HFF-Myc (cell line): ENCODE results near the gene NTM.
"Not testable (repeated sequence)": the region's sequence is repeated elsewhere in the genome, so short reads cannot be mapped to it uniquely, and the experiment has no call there.

Experiments
- DNase-seq: peaks from one replicate; pipeline ENCODE4 v3.0.0-alpha.2; 2011; ENCODE audit warnings: low read depth; ENCODE audit errors: extremely low read depth
- H3K4me3 ChIP-seq: replicated peaks from 2 replicates; pipeline ENCODE4 v1.5.1; 2011; ENCODE audit warnings: low read depth, mild to moderate bottlenecking, control low read depth, low read length
- TF ChIP-seq, protein P1 (sequence below): IDR thresholded peaks from 2 replicates; pipeline ENCODE4 v1.5.1; 2012; ENCODE audit warnings: mild to moderate bottlenecking, low read depth, low read length, control low read depth; ENCODE audit errors: missing control alignments

The NTM gene

DNA sequence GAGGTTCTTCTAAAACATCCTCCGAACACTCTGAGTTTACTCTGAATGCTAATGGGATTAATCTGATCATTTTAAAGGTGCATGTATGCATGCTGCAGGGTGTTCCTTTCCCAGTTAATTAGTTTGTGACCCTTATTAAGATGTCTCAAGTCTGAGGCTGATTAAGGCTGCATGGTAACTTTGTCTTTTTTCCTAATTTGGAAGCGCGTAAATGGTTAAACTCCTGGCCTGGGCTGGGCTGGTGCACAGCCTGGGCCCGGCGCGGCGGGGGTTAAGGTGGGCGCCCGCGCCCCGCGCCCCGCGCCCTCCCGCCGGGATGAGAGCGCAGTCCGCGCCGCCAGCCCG, 539.7 kb downstream of the NTM start:
- TF ChIP-seq, protein P1, sequence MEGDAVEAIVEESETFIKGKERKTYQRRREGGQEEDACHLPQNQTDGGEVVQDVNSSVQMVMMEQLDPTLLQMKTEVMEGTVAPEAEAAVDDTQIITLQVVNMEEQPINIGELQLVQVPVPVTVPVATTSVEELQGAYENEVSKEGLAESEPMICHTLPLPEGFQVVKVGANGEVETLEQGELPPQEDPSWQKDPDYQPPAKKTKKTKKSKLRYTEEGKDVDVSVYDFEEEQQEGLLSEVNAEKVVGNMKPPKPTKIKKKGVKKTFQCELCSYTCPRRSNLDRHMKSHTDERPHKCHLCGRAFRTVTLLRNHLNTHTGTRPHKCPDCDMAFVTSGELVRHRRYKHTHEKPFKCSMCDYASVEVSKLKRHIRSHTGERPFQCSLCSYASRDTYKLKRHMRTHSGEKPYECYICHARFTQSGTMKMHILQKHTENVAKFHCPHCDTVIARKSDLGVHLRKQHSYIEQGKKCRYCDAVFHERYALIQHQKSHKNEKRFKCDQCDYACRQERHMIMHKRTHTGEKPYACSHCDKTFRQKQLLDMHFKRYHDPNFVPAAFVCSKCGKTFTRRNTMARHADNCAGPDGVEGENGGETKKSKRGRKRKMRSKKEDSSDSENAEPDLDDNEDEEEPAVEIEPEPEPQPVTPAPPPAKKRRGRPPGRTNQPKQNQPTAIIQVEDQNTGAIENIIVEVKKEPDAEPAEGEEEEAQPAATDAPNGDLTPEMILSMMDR: no peak
- DNase-seq: no peak
- peak overlapping the region; percentile 27 for H3K4me3 ChIP-seq

DNA sequence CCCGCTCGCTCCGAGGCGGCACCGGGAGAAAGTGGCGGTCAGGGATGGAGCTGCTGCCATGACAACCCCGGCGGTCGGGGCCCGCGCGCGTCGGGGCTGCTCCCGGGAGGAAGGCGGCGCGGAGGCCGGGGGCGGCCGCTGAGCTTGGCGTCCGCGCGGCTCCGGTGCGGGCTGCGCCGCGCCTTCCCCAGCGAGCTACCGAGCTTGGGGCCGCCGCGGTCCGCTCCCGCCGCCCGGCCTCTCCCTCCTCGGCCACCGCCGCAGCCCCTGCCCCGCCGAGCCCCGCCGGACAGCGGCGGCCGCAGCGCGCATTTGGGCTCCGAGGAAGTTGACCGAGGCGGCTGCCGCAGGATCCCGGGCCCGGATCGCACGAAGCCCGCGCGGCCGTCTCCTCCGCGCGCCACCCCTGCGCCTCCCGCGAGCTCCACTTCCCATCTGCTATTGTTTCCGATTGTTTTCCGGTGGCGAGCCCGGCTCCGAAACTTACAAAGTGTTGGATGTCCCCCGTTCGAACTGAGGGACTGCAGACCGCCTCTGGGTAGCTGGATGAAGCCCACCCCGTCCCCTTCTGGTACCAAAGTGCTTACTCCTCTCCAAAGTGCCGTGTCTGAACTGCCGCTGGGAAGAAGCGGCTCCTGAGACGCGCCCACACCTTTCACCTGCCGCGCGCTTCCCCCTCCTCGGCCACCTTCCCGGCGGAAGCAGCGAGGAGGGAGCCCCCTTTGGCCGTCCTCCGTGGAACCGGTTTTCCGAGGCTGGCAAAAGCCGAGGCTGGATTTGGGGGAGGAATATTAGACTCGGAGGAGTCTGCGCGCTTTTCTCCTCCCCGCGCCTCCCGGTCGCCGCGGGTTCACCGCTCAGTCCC, 540.3 kb downstream of the NTM start:
- TF ChIP-seq, protein P1: no peak
- H3K4me3 ChIP-seq: peak overlapping the region; percentile 77
- no peak for DNase-seq

DNA sequence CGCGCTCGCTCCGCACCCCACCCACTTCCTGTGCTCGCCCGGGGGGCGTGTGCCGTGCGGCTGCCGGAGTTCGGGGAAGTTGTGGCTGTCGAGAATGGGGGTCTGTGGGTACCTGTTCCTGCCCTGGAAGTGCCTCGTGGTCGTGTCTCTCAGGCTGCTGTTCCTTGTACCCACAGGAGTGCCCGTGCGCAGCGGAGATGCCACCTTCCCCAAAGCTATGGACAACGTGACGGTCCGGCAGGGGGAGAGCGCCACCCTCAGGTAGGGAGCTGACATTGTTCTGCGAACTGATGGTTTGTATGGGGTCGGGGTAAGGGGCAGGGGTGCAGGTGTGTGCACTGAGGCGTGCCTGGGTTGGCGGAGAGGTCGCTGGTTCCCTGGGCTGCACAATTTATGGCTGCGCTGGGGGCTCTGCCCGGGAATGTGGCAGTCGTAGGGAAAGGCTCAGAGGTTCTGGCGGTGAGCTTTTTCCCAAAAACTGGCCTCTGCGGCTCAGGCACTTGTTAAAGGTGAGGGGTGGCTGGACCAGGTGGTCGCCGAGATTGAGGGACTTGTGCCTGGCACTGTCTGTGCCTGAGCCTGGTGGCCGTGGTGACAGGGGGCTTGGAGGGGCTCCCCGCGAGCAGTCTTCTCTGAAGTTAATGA, 541.1 kb downstream of the NTM start:
- peak overlapping the region; percentile 77 for H3K4me3 ChIP-seq
- DNase-seq: not testable (repeated sequence)

DNA sequence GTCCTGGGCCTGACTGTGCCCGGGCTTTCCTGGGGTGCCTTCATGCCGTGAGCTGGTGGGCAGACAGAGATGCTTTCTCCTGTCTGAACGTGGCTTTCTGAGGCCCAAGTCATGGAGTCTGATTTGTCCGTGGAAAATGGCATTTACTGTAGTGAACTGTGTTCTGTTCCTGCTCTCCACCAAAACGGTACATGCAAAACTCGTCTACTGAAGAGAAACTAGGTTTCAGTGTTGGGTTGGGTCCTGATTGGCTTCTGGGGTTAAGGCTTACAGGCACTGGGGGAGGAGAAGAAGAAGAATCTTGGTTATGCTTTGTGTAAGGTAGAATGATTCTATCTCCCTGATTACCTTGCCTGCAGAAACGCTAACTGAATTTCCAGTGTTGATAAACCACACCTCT, 541.7 kb downstream of the NTM start:
- DNase-seq: no peak
- TF ChIP-seq, protein P1: no peak
- peak overlapping the region; percentile 77; the same call in 1 of the 2 replicates for H3K4me3 ChIP-seq

More for the DNA sequence above, 541.1 kb downstream of the NTM start:
- TF ChIP-seq, protein P1: peak; percentile 35

DNA sequence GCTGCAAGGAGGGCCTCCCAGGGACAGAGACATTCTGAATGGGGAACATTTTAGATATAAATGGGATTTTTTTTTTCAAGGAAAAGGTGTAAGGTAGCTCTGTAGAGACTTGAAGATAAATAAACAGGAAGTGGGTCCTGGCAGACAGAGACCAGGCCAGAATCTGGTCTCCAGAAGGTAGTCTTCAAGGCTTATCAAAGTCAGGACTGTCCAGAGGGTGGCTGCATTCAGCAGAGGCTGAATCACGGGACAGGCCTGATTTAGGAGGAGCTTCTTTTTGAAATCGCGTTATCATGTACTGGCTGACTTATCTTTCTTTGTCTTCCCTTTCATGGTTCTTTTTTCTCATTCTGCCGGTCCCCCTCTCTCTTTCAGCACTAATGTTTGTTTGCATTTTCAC, 542.9 kb downstream of the NTM start:
- no peak for DNase-seq
- H3K4me3 ChIP-seq: no peak overlapping the region
- TF ChIP-seq, protein P1: no peak

DNA sequence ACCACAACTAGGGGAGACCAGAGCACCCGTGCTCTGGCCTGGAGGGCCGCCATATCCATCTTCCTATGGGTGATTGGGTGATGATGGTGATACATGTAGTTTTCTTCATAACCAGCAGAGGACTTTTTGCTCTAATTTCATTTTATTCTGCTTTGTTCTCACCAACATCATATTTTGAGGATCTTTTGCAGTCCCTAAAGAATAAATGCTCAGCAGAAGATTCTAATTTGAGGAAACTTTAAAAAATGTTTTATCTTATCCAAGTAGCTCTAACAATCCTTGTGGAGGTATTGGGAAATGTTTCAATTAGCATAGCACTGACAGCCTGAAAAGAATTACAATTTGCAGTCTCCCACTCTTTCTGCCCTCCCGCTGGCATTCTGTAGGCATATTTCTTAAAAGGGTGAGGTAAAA, 544.0 kb downstream of the NTM start:
- H3K4me3 ChIP-seq: no peak overlapping the region
- no peak for DNase-seq
- TF ChIP-seq, protein P1: no peak
